GM19025 (cell line): Measurements from ENCODE around the gene NDUFS1.
A peak's percentile ranks its signal among the peaks of the same experiment; 100 is the strongest.
"Not testable (repeated sequence)": the region's sequence is repeated elsewhere in the genome, so short reads cannot be mapped to it uniquely, and the experiment has no call there.

Experiments used
- ATAC-seq: cut with Tn5 transposase; IDR thresholded peaks from one replicate; pipeline ENCODE4 v1.9.1; 2021; ENCODE audit warnings: mild to moderate bottlenecking, low read depth, moderate library complexity; ENCODE audit not compliant: unreplicated experiment

Gene NDUFS1

GRCh38 chr2:206163251-206163880, 4.1 kb upstream of the NDUFS1 start:
- ATAC-seq = no peak

GRCh38 chr2:206162401-206162800, 3.2 kb upstream of the NDUFS1 start:
- ATAC-seq = not testable (repeated sequence)

- no peak for ATAC-seq
These were observed 1.5 kb upstream of the NDUFS1 start for GRCh38 chr2:206160807-206161179.

DNA sequence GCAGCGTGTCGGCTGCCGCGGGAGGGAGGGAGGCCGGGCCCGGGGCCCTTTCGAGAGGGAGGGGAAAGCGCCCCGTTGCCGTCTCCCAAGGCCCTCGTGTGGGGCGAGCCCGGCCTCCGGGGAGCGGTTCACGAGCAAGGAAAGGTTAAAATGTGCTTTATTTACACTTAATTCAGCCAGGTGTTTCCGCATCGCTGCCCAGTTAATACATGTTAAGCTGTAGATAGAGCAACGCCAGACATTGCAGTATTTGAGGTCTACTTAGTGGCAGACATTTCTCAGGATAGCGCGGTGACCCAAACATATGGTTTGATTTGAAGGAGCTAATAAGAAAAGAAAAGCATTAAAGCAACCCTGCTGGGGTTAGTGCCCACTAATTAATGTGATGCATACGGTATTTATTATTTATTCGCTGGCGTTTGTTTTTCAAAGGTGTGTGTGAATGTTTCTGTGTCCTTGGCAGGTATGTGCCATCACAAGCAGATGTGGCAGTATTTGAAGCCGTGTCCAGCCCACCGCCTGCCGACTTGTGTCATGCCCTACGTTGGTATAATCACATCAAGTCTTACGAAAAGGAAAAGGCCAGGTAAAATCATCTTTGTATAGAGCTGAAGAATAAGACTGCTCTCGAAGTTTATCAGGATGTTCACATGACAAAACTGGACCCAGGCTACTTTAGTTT, 1.0 kb upstream of the NDUFS1 start:
- ATAC-seq = peak; percentile 44

DNA sequence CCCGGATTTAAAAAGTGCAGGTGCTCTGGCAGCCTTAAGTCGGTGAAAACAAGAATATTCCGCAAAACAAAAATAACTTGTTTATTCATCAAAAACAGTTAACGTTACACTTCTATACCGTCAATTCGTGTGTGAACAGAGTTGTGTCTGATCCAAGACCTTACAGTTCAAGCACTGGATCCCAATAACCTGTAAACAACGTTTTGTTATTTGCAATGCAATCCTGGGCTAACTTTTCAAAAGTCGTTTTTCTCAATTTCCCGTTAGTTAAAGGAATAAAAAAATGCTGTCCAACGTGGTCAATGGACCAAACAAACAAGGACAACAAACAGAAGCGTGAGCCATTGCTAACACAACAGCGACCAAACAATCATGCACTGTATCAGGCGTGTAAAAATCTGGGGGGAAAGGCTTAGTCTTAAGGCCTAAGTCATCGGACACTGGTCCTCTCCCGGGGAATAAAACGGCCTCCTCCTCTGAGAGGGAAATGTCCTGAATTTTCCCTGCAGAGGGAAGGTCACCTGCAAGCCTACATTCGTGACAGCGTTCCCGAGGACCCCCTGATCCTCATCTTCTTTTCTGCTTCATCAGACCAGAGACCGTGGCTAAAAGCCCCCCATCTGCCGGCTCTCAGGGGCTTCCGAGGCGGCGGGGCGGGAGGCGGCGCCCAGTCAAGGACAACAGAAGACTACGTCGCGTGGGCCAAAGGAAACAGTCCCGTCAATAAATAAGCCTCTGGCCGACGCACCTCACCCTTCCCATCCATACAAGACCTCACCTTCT, 490 bp downstream of the NDUFS1 start:
- peak; percentile 10 for ATAC-seq

GRCh38 chr2:206157014-206157413, 2.2 kb downstream of the NDUFS1 start:
- ATAC-seq = not testable (repeated sequence)

DNA sequence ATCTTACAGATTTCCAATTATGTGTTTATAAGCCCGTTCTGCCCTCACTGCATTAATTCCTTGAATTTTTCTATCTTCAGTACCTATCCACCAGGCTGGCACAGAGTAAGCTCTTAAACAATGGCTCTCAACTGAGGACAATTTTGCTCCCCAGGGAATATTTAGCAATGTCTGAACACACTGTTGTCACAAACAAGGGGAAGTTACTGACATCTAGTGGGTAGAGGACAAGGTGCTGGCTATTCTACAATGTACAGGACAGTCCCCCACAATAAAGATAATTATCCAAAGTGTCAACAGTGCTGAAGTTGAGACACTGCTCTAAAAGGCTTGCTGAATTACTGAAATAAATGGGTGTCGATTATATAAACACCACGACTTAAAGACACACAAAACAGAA, 5.0 kb downstream of the NDUFS1 start:
- ATAC-seq = no peak

GRCh38 chr2:206150631-206151030, 8.6 kb downstream of the NDUFS1 start:
- no peak for ATAC-seq

DNA sequence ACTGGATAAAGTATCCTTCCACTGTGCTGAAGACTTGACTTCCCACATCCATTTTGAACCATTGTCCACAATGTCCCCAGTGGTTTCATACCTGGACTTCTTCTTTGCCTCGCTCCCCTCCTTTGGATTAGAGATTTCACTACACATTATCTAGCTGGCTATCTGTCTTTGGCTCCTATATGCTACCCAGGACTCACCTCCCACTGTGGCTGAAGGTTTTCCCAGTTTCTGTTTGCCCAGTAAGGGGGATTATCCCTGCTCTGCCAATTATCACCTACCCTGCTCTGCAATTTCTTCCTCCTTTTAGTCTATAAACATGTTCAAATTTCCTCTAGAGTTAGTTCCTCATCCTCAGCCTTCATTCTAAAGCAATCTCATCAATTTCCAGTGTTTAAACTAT, 9.1 kb downstream of the NDUFS1 start:
- ATAC-seq = no peak

GRCh38 chr2:206149330-206149729, 9.9 kb downstream of the NDUFS1 start:
- no peak for ATAC-seq

DNA sequence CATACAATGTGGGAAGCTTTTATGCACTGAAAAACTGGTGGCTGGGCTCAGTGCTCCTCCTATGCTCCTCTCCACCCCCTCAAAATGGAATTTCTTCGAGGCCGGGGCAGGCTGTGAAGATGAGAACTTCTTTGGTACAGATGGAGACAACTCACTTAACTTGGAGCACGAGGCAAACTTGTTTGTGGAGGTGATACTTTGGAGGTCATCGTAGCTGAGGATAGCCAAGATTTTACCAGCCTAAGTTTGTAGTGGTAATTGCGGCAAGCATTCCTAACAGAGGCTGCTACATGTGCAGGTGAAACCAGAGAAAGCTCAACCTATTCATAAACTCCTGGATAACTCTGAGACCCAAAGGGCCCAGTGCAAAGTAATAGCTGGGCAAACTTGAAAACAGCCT, 13.6 kb downstream of the NDUFS1 start:
- ATAC-seq = no peak

GRCh38 chr2:206144383-206144782, 14.9 kb downstream of the NDUFS1 start:
- no peak for ATAC-seq

- ATAC-seq = no peak
These were observed 15.8 kb downstream of the NDUFS1 start for GRCh38 chr2:206143451-206143850.

- no peak for ATAC-seq
These were observed 31.6 kb downstream of the NDUFS1 start for GRCh38 chr2:206127656-206128055.

DNA sequence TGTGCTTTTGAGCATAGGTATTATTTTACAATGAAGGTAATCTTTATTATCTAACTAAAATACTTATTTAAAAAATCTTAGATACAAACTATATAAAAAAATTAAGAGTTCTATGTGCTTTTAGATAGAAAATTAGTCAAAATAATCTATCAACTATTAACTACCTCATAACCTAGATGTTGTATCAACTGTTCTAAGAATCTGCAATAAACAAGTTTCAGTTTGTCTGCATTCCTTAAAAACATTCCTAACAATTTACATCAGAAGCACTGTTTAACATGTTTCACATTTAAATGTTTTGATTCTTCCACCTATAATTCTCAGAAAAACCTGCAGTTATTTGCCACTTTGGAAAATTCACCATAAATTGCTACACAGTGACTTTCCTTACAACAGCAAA, 33.3 kb downstream of the NDUFS1 start:
- ATAC-seq = no peak

DNA sequence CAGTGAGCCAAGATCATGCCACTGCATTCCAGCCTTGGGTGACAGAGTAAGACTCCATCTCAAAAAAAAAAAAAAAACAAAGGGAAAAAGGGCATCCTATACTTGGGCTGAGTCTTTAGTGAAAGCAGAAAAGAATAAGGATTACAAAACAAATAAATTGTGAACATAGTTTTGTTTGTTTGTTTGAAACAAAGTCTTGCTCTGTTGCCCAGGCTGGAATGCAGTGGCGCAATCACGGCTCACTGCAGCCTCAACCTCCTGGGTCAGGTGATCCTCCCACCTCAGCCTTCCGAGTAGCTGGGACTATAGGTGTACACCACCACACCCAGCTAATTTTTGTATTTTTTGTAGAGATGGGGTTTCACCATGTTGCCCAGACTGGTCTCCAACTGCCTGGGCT, 36.7 kb downstream of the NDUFS1 start:
- not testable (repeated sequence) for ATAC-seq

GRCh38 chr2:206116278-206116677, 43.0 kb downstream of the NDUFS1 start:
- no peak for ATAC-seq

GRCh38 chr2:206115026-206115578, 44.1 kb downstream of the NDUFS1 start:
- no peak for ATAC-seq

DNA sequence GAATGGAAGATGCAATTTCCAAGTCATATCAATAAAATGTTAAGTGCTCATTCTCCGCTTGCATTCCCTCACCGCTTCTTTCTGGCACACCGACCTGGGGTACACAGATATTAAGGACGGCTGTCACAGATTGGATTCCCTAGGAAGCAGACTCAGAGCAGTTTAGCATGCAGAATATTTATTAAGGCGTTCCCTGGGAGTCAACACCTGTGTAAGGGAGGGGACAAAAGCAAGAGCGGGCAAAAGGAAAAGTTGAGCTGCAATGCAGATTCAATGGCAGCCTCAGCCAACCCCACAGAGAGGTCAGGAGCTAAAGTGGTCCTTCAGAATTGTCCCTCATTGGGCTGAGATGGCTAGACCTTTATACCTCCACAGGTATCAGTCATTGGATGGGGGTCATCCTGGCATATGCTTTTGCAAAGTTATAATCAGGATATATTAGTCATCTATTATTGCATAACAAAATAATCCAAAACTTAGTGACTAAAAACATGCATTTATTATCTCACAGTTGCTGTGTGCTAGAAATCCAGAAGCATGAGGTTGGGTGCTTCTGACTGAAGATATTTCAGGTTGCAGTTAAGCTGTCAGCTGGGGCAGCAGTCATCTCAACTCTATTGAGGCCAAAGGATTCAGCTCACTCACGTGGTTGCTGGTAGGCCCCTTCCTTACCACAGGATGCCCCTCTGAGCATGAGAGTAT, 46.2 kb downstream of the NDUFS1 start:
- no peak for ATAC-seq

GRCh38 chr2:206112108-206112507, 47.1 kb downstream of the NDUFS1 start:
- no peak for ATAC-seq

GRCh38 chr2:206108713-206109112, 50.5 kb downstream of the NDUFS1 start:
- no peak for ATAC-seq
